ENCODE data around the gene NAGLU.
A peak's percentile ranks its signal among the peaks of the same experiment; 100 is the strongest.

Gene NAGLU

GRCh38 chr17:42565523-42566214 lies 29.6 kb downstream of the NAGLU start:
- DNase-seq: no peak

GRCh38 chr17:42566215-42566882 lies 30.3 kb downstream of the NAGLU start:
- no peak for DNase-seq

- DNase-seq: peak; percentile 77 to 95
Observed at GRCh38 chr17:42566883-42567573, 31.0 kb downstream of the NAGLU start, which contains the start of gene MLX. TSS of gene MLX (plus strand) at chr17:42567100. CDS start at chr17:42567125, 25 bp downstream.

- no peak for DNase-seq
Observed at GRCh38 chr17:42568341-42569111, 32.5 kb downstream of the NAGLU start.

GRCh38 chr17:42571435-42572225 lies 35.6 kb downstream of the NAGLU start:
- no peak for DNase-seq

- no peak for DNase-seq
Observed at GRCh38 chr17:42573095-42573494, 37.1 kb downstream of the NAGLU start.

GRCh38 chr17:42574463-42574862 lies 38.4 kb downstream of the NAGLU start:
- no peak for DNase-seq

GRCh38 chr17:42577140-42577531 lies 41.1 kb downstream of the NAGLU start:
- DNase-seq: no peak

GRCh38 chr17:42577532-42578281 lies 41.7 kb downstream of the NAGLU start, which contains the start of gene PSMC3IP:
TSS of gene PSMC3IP (minus strand) at chr17:42577729. CDS start at chr17:42577686, 43 bp downstream.
- DNase-seq: peak; percentile 85 to 96

GRCh38 chr17:42578282-42578869 lies 42.3 kb downstream of the NAGLU start:
- DNase-seq: peak; percentile 80 to 91

GRCh38 chr17:42579794-42580551 lies 43.9 kb downstream of the NAGLU start:
- DNase-seq: no peak

GRCh38 chr17:42581744-42582270 lies 45.8 kb downstream of the NAGLU start:
- no peak for DNase-seq

- DNase-seq: no peak
Observed at GRCh38 chr17:42584880-42585279, 48.8 kb downstream of the NAGLU start.

- no peak for DNase-seq
Observed at GRCh38 chr17:42585353-42585752, 49.3 kb downstream of the NAGLU start.

- no peak for DNase-seq
Observed at GRCh38 chr17:42586514-42587230, 50.6 kb downstream of the NAGLU start.

- DNase-seq: no peak
Observed at GRCh38 chr17:42590886-42591285, 54.8 kb downstream of the NAGLU start.

GRCh38 chr17:42591411-42591810 lies 55.4 kb downstream of the NAGLU start:
- no peak for DNase-seq
